GM21515 (cell line): ENCODE results near the gene GRP.
"Not testable (repeated sequence)": the region's sequence is repeated elsewhere in the genome, so short reads cannot be mapped to it uniquely, and the experiment has no call there.

Experiments
- ATAC-seq: cut with Tn5 transposase; IDR thresholded peaks from one replicate; pipeline ENCODE4 v1.9.1; 2021; ENCODE audit not compliant: unreplicated experiment

GRP gene

DNA sequence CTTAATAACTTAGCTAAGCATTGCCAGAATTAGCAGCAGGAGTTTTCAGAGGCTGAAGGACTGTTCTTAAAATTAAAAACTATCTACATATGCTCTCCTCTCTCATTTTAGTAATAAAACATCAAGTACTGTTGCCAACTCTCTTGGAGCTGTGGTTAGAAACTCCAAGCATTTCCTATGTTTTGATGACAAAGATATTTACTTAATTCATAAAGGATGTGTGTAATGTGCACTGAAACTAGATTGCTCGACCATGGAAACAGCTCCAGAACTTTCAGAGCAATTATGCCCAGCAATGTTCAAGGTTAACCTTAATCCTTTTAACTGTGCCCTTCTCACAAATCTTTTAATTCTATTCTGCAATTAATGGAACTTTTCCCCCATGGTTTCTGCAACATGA is 8.4 kb downstream of the GRP start:
- no peak for ATAC-seq

GRCh38 chr18:59229191-59229590 is 9.2 kb downstream of the GRP start:
- ATAC-seq = no peak

DNA sequence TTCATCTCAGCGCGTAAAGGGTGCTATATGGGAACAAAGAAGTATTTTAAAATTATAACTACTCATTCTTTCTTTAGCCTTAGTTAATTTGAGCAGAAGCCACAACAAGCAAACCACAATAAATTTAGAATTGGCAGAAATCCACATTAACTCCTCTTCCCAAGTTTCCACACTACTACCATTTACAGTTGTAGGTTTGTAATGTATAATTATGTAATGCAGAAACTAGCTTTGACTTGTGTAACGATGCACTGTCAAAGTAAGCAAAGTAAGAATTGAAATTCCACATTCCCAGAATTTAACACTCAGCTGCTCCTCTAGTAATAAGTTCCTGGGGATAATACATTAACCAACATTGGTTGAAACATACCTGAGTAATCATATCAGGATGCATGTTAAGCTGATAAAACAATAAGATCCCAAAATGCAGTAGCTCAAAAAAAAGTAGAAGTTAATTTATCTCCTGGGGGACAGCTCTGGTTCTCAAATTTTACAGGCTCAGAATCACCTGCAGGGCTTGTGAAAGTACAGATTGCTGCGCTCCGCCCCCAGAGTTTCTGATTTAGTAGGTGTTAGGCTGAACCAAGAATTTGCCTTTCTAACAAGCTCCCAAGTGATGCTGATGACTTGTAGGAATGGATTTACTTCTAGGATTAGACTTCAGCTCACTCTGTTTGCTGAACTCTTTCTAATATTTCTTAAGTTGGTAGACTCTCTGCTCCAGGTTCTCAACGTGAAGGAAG is 9.9 kb downstream of the GRP start:
- no peak for ATAC-seq

DNA sequence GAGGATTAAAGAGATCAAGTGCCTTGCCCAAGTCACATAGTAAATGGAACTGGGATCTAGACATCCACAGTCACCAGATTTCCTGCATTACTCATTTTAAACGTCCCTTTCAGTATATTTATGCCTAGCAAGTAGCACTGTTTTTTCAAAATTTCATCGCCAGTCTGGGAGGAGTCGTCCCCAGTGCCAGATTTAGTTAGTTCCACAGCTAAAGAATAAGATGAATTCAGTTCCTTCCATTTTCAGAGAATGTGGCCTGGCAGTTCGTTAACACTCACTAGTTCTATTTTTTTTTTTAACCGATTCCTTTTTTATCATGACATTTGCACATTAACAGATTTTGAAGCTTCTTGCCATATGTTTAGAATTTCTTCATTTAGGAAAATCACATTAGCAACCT is 11.2 kb downstream of the GRP start:
- ATAC-seq = no peak

- ATAC-seq = no peak
Measured at GRCh38 chr18:59231877-59232276, 11.9 kb downstream of the GRP start.

DNA sequence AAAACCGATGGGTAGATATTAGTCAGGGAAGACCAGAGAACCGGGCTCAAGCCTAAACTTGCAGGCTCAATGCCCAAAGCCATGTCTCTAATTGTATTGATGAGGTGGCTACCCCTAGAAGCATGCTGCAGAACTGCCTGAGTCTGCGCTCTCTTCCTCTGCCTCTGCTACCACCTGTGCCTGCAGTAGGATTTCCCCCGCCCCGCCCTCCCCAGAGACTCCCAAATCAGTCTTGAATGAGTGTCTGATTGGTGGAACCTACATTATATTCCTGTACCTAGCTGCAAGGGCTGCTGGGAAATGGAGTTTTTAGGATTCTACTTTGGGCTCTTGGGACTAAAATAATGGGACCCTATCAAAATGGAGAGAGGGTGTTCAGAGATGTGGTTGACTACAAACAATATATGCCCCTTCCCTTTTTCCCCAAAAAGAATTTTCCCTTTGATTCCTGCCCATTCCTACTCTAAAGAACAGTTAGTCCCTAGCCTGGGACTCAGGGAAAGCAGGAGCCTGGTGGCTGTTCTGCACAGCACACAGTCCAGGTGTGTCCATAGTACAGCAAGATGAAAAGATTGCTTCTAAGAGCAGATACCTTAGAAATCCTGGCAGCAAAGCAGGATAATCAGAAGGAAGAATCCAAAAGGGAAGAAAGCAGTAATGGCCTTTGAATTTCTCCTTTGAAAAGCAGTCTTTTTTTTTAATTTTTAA is 12.5 kb downstream of the GRP start:
- ATAC-seq = no peak

DNA sequence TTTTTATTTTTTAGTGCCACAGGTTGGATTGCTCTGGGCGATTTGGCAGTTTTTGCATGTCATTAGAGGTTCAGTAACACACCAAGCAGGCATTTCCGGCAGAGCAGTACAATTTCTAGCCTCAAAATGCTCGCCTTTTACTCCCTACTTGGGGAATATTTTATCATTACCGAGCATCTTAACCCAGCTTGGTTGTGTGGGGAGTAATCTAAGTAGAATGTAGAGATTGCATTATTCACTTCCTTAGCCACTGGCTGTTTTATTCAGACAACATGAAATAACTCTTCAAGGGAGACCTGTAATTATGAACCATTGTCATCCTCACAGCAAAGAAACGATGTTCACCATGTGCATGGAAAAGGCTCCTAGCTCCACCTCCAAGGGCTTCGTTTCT is 13.1 kb downstream of the GRP start:
- no peak for ATAC-seq

GRCh38 chr18:59238385-59238784 is 18.4 kb downstream of the GRP start:
- no peak for ATAC-seq

DNA sequence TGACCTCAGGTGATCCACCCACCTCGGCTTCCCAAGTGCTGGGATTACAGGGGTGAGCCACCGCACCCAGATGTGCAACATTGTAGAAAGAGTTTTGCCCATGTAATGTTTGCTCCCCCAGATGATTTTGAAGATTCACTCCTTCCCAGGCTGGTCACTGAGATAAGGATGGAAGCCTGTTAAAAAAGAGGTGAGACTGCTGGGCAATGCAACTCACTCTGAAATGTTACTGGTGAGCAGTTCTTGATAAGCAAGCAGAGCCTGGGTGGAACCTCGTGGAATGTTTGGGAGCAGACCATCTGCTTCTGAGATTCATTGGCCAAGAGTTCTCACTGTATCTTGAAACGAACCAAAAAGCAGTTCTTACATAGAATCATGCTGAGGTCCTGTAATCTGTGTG is 19.7 kb downstream of the GRP start:
- ATAC-seq = no peak

- ATAC-seq = no peak
Measured at GRCh38 chr18:59242906-59243305, 22.9 kb downstream of the GRP start.

DNA sequence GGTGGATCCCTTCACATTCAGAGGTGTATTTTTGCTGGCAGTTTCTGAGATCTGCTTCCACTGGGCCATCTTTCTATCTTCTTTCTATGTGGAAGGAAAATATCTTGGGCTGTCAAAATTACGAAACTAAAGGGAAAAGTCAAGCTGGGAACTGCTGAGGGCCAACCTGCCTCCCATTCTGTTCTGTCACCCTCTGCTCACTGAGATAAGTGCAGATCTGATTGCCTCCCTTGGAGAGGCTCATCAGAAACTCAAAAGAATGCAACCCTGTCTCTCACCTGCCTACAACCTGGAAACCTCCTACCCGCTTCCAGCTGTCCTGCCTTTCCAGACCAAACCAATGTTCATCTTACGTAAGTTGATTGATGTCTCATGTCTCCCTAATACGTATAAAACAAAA is 26.8 kb downstream of the GRP start:
- ATAC-seq = no peak

DNA sequence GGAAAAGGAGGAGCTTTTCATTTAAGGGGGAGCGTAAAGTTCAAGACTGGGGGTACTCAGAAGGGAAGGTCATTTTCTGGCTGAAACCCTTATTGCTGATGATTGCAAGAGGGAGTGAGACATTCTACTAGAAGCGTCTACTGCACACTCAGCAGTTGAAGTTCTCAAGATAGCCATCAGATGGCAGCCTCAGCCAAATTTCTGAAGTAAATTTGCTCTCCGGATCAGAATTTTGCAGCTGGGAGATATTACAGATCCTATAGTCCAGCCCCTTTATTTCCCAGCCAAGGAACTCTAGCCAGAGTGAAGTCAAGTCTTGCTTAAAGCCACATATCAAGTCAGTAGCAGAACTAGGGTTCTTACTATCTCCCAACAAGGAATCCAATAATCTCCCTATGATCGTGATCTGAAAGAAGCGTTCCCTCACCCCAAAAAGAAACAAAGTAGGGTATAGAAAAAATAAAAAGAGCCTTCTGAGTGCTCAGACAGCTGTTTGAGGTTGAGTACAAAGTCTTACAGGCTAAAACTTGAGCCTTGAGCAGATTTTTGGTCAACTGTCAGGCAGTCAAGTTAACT is 29.3 kb downstream of the GRP start:
- ATAC-seq = peak; percentile 61

DNA sequence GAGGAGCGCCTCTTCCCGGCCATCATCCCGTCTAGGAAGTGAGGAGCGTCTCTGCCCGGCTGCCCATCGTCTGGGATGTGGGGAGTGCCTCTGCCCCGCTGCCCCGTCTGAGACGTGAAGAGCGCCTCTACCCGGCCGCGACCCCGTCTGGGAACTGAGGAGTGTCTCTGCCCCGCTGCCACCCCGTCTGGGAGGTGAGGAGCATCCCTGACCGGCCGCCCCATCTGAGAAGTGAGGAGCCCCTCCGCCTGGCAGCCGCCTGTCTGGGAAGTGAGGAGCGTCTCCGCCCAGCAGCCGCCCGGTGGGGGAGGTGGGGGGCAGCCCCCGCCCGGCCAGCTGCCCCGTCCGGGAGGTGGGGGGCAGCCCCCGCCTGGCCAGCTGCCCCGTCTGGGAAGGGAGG is 35.5 kb downstream of the GRP start:
- ATAC-seq = not testable (repeated sequence)

GRCh38 chr18:59261842-59262241 is 41.9 kb downstream of the GRP start:
- ATAC-seq = not testable (repeated sequence)

DNA sequence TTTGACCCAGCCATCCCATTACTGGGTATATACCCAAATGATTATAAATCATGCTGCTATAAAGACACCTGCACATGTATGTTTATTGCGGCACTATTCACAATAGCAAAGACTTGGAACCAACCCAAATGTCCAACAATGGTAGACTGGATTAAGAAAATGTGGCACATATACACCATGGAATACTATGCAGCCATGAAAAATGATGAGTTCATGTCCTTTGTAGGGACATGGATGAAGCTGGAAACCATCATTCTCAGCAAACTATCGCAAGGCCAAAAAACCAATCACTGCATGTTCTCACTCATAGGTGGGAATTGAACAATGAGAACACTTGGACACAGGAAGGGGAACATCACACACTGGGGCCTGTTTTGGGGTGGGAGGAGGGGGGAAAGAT is 42.3 kb downstream of the GRP start:
- not testable (repeated sequence) for ATAC-seq

GRCh38 chr18:59263661-59264060 is 43.7 kb downstream of the GRP start:
- ATAC-seq = no peak

DNA sequence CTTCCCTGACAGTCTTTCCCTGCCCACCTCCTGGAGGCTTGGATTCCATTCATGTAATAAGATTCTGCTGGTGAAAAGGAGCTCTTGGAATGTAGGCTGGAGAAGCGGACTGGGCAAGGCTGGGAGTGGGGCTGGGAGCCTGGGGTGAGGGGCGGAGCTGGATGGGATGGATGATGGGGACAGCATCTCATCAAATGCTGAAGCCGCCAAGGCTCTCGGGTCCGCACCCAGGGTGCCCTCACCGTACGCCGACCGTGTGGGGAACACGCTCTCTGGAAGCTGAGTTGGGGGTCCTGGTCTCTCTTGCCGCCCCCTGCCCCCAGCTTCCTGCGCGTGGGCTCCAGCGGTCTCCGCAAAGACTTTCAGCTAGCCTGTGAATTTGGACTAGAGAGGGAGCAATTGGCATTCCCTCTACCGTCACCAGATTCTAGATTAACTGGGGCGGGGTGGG is 44.2 kb downstream of the GRP start:
- ATAC-seq = no peak

GRCh38 chr18:59264651-59265245 is 44.8 kb downstream of the GRP start:
- ATAC-seq = no peak

GRCh38 chr18:59265246-59265973 is 45.5 kb downstream of the GRP start:
- ATAC-seq = peak; percentile 61

DNA sequence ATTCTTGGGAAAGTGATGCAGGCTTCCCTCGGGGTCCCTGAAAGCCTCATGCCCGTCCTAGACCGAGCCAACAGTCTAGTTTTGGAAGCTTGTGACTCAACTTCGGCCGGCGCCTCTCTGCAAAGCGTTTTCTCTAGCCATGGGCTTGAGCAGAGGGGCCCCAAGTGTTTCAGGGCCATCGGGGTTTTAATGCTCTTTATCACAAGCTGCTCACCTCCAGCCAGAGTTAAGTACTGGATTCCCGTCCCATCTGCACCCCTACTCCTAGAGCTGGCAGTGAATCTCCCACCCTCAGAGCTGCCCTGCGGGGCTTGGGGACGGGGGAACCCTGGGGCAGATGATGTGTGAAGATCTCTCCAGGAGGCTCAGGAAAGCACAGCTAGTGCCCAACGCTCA is 46.0 kb downstream of the GRP start:
- ATAC-seq = no peak

- ATAC-seq = no peak
Measured at GRCh38 chr18:59266459-59266858, 46.5 kb downstream of the GRP start.
